Measurements from ENCODE around the gene GSTA5. TPM values are rescaled to one million over a fixed set of nuclear protein-coding genes. Genes with fewer than 3 reads are reported as not detected.
"Not testable (repeated sequence)": the region's sequence is repeated elsewhere in the genome, so short reads cannot be mapped to it uniquely, and the experiment has no call there.

The GSTA5 gene
- total RNA-seq, 1 donor, result not detected

- peak in 2 of 3 donors; percentile 38 to 41 for DNase-seq (ENCODE audit: low read depth in 2 of 3, low spot score in 2 of 3)
These were observed 1.2 kb downstream of the GSTA5 start for GRCh38 chr6:52839124-52840055.

GRCh38 chr6:52834481-52834880, 6.1 kb downstream of the GSTA5 start:
- no peak for DNase-seq (ENCODE audit: low read depth in 2 of 3, low spot score in 2 of 3)

GRCh38 chr6:52830869-52831268, 9.7 kb downstream of the GSTA5 start:
- not testable (repeated sequence) for DNase-seq (ENCODE audit: low read depth in 2 of 3, low spot score in 2 of 3)

DNA sequence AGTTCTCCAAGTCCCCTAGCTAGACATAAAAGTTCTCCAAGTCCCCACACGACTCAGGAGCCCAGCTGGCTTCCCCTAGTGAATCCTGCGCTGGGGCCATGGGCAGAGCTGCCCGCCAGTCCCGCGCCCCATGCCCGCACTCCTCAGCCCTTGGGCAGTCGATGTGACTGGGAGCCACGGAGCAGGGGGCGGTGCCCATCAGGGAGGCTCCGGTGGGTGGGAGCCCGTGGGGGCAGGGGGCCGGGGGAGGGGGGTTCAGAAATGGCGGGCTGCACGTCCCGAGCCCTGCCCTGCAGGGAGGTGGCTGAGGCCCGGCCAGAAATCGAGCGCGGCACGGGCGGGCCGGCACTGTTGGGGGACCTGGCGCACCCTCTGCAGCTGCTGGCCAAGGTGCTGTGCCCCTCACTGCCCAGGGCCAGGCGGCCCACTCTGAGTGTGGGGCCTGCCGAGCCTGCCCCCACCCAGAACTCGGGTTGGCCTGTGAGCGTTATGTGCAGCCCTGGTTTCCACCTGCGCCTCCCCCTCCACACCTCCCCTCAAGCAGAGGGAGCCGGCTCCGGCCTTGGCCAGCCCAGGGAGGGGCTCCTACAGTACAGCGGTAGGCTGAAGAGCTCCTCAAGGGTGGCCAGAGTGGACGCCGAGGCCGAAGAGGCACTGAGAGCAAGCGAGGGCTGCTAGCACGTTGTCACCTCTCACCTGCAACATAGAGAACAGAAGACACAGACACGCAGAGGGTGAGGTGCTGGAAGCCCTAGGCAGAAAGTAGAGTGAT, 11.4 kb downstream of the GSTA5 start:
- no peak for DNase-seq (ENCODE audit: low read depth in 2 of 3, low spot score in 2 of 3)

- not testable (repeated sequence) for DNase-seq (ENCODE audit: low read depth in 2 of 3, low spot score in 2 of 3)
These were observed 12.0 kb downstream of the GSTA5 start for GRCh38 chr6:52828621-52829020.

DNA sequence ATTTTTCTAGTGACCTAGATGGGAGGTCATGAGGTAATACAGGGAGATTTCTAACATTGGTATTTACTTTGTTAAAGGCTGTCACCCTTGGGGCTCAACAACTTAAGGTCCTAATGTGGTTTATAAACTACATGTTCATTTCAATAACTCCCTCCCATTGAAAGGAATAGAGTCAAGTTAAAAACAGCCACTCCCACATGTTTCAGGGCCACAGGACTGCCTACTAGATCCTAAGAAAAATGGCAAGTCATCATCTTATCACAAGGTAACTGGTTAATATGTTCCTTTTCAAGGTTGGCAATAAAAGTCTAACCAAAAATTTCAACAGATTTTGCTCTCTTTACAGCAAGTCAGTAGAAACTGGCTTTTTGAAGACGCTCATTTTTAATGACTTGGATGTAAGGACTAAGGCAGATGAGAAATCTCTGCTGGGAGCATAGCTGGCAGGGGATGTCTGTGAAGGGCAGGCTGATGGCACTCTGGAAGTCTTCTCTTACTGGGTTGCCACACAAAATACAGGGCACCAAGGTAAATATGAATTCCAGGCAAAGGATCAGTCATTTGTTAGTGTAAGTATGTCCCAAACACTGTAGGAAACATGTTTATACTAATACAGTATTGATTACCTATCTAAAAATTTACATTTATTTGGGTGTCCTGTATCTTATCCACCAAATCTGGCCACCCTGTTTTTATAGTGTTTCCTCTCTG, 13.4 kb downstream of the GSTA5 start:
- not testable (repeated sequence) for DNase-seq (ENCODE audit: low read depth in 2 of 3, low spot score in 2 of 3)

- no peak for DNase-seq (ENCODE audit: low read depth in 2 of 3, low spot score in 2 of 3)
These were observed 14.1 kb downstream of the GSTA5 start for GRCh38 chr6:52826513-52826912.

GRCh38 chr6:52825900-52826459, 14.6 kb downstream of the GSTA5 start:
- not testable (repeated sequence) for DNase-seq (ENCODE audit: low read depth in 2 of 3, low spot score in 2 of 3)

DNA sequence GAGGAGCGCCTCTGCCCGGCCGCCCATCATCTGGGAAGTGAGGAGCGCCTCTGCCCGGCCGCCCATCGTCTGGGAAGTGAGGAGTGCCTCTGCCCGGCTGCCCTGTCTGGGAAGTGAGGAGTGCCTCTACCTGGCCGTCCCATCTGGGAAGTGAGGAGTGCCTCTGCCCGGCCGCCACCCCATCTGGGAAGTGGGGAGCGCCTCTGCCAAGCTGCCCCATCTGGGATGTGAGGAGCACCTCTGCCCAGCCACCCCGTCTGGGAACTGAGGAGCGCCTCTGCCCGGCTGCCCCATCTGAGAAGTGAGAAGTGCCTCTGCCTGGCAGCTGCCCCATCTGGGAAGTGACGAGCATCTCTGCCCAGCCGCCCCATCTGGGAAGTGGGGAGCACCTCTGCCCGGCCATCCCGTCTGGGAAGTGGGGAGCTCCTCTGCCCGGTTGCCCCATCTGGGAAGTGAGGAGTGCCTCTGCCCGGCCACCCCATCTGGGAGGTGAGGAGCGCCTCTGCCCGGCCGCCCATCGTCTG, 15.3 kb downstream of the GSTA5 start:
- DNase-seq (ENCODE audit: low read depth in 2 of 3, low spot score in 2 of 3), result not testable (repeated sequence)

GRCh38 chr6:52821842-52822241, 18.8 kb downstream of the GSTA5 start:
- no peak for DNase-seq (ENCODE audit: low read depth in 2 of 3, low spot score in 2 of 3)

DNA sequence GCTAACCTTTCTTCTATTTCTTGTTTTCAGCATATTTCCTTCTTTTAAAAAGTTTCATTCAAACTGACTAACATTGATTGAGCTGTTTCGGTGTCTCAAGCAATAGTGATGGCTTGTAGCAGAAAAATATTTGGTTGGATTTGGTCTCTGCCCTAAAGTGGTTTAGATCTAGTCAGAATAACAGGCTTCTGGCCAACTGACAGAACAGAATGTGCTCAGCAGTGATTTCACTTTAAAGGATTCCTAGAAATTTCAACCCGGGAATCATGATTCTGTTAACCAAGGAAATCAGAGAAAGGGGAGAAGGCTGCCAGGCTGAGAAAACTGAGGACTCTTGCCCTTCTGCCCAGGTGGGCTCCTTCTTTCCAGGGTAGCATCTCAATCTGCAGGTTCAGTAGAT, 20.4 kb downstream of the GSTA5 start:
- DNase-seq (ENCODE audit: low read depth in 2 of 3, low spot score in 2 of 3), result no peak

DNA sequence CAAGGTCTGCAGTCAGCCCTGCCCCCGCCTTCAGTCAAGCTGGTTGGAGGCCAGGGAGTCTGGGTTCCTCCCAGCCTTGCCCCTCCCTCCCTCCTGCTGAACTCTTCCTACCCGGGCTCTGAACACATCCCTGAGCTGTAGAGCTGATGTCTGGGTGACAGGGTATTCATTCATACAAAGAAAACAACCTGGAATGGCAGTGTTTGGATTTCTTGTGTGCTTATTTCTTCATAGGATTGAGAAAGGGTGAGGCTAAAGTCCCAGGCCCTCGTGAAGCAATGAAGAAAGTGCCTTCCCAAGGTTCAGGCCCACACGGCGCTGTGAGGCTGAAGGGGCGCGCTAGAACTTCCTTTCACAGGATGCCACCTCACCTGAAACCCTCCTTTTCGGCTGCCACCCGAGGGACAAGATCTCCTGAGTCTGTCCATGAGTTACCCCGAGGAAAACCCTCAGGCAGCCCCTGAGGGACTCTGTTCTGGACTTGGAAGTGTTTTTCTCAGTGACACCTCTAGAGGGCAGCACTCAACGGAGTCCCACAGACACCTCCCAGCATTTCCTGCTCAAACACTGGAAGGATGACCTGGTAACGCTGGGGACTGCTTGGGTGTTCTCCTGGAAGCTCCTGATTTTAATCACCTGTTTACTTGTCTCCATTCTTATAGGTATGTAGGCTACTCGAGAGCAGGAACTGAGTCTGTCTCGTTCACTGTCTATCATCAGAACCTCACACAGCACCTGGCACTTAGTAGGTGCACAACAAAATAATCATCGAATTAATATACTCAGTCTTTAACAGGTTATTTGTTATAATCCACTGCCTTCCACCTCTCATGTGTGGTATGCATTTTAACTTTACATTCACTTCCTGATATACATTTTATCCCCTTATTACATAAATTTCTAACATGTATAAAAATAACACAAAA, 25.2 kb downstream of the GSTA5 start:
- peak in 2 of 3 donors; percentile 19 to 35 for DNase-seq (ENCODE audit: low read depth in 2 of 3, low spot score in 2 of 3)

- DNase-seq (ENCODE audit: low read depth in 2 of 3, low spot score in 2 of 3), result not testable (repeated sequence)
These were observed 26.1 kb downstream of the GSTA5 start for GRCh38 chr6:52814545-52814944.

DNA sequence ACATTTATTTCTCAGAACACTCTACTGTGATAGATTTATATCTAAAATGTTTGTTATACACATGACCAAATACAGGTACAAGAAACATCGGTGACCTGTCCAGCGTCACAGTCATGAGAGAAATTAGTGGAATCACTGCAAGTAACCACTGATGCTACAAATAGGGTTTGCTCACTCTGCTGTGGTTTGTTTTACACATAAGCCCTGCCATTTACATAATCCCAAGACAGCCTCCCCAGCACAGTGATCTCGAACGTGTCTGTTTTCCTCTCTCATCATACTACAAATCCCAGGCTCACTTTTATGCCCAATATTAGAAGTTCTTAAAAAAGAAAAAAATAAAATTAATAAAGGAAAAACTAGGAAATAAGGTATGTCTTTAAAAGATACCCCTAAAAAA, 30.8 kb downstream of the GSTA5 start:
- DNase-seq (ENCODE audit: low read depth in 2 of 3, low spot score in 2 of 3), result not testable (repeated sequence)

DNA sequence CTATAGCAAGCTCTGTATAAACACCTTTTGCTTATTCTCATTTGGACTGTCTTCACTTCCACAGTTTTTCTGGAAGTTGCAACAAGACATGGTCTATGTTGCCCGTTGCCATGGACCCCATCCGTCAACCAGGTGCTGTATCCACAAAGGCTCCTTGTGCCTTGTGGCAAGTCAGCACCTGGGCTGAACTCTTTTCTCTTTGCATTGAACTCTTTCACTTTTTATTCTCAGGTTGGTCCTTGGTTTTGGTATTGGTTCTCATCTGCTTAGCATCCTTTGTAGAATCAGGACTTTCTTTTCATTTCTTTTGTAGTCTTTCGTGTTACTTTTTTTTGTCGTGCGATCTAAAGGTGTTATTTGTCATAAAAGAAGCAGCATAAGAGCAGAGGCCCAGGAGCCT, 32.0 kb downstream of the GSTA5 start:
- no peak for DNase-seq (ENCODE audit: low read depth in 2 of 3, low spot score in 2 of 3)

- not testable (repeated sequence) for DNase-seq (ENCODE audit: low read depth in 2 of 3, low spot score in 2 of 3)
These were observed 36.9 kb downstream of the GSTA5 start, which contains the start of gene GSTA1 for GRCh38 chr6:52803668-52804255. Gene GSTA1, minus strand, starts transcription at chr6:52803816. Its CDS starts 4,549 bp downstream, at chr6:52799267.

DNA sequence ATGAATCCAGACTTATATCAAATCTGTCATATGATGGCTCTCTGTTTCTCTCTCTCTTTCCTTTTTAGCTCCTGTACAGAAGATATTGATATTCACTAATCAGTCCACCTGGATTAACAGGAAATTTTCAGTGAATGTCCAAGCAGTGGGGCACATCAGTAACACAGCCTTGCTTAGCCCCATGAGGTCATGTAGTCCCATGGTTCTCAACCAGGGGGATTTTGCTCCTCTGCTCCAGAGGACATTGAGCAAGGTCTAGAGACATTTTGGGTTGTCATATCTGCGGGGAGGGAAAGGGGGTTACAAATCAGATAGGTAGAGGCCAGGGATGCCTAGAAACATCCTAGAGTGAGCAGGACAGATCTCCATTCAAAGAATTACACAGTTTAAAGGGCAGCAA, 37.8 kb downstream of the GSTA5 start:
- DNase-seq (ENCODE audit: low read depth in 2 of 3, low spot score in 2 of 3), result no peak

GRCh38 chr6:52801188-52801841, 39.3 kb downstream of the GSTA5 start:
- no peak for DNase-seq (ENCODE audit: low read depth in 2 of 3, low spot score in 2 of 3)
